Type B pancreatic cell (in vitro differentiated cells): ENCODE results near the gene RAB28. TPM values are rescaled to one million over a fixed set of nuclear protein-coding genes. Genes with fewer than 3 reads are reported as not detected.
"Not testable (repeated sequence)": the region's sequence is repeated elsewhere in the genome, so short reads cannot be mapped to it uniquely, and the experiment has no call there.

Source experiments
- DNase-seq: peaks from one replicate; pipeline ENCODE4 v3.0.0; 2021; ENCODE audit warnings: mixed read lengths; ENCODE audit not compliant: unreplicated experiment; ENCODE audit errors: extremely low spot score
- H3K27ac Mint-ChIP-seq: 2 replicates; pipeline ENCODE4 v1.8.0; 2021; ENCODE audit warnings: mild to moderate bottlenecking, mixed read lengths
- H3K27me3 Mint-ChIP-seq: 2 replicates; pipeline ENCODE4 v1.8.0; 2021; ENCODE audit warnings: mixed read lengths
- H3K36me3 Mint-ChIP-seq: 2 replicates; pipeline ENCODE4 v1.8.0; 2021; ENCODE audit warnings: mixed read lengths
- H3K4me1 Mint-ChIP-seq: one replicate; pipeline ENCODE4 v1.8.0; 2021; ENCODE audit warnings: mixed read lengths; ENCODE audit not compliant: unreplicated experiment
- H3K4me3 Mint-ChIP-seq: 2 replicates; pipeline ENCODE4 v1.8.0; 2021; ENCODE audit warnings: mild to moderate bottlenecking, mixed read lengths
- H3K9me3 Mint-ChIP-seq: 2 replicates; pipeline ENCODE4 v1.8.0; 2021; ENCODE audit warnings: mixed read lengths
- total RNA-seq: library from RNA; stranded (reverse); gene quantifications from 2 replicates; pipeline ENCODE4 v1.2.1, GENCODE V29; 2021; ENCODE audit warnings: low replicate concordance
- TF ChIP-seq, protein P1 (sequence below): fragments of 200-600 bp; sonication (generic); conservative IDR thresholded peaks from 2 replicates; pipeline ENCODE4 v1.5.0; 2021; ENCODE audit warnings: antibody characterized with exemption, mild to moderate bottlenecking

Gene RAB28
- total RNA-seq, 1 donor from 2014 or later = 20.8 TPM

DNA sequence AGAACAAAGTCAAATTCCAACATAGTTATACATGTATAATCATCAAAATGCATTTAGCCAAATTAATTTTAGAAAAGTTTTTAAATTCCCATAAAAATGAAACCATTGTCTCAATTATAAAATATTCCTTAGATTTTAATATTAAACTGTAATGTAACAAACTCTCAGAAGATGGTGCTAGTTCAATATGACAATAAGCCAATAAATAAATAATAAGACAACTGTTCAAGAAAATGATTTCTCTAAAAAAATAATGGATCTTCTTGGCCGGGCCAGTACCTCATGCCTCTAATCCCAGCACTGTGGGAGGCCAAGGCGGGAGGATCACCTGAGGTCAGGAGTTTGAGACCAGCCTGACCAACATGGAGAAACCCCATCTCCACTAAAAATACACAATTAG lies 80.3 kb downstream of the RAB28 start:
- no peak overlapping the region for H3K27ac Mint-ChIP-seq
- TF ChIP-seq, protein P1, sequence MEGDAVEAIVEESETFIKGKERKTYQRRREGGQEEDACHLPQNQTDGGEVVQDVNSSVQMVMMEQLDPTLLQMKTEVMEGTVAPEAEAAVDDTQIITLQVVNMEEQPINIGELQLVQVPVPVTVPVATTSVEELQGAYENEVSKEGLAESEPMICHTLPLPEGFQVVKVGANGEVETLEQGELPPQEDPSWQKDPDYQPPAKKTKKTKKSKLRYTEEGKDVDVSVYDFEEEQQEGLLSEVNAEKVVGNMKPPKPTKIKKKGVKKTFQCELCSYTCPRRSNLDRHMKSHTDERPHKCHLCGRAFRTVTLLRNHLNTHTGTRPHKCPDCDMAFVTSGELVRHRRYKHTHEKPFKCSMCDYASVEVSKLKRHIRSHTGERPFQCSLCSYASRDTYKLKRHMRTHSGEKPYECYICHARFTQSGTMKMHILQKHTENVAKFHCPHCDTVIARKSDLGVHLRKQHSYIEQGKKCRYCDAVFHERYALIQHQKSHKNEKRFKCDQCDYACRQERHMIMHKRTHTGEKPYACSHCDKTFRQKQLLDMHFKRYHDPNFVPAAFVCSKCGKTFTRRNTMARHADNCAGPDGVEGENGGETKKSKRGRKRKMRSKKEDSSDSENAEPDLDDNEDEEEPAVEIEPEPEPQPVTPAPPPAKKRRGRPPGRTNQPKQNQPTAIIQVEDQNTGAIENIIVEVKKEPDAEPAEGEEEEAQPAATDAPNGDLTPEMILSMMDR = no peak
- no peaks in the 10 kb centered on the region for H3K9me3 Mint-ChIP-seq
- peaks cover 20% of the 10 kb centered on the region for H3K36me3 Mint-ChIP-seq
- no peak overlapping the region for H3K4me3 Mint-ChIP-seq
- no peaks in the 10 kb centered on the region for H3K27me3 Mint-ChIP-seq
- DNase-seq = no peak
- no peaks in the 10 kb centered on the region for H3K4me1 Mint-ChIP-seq

DNA sequence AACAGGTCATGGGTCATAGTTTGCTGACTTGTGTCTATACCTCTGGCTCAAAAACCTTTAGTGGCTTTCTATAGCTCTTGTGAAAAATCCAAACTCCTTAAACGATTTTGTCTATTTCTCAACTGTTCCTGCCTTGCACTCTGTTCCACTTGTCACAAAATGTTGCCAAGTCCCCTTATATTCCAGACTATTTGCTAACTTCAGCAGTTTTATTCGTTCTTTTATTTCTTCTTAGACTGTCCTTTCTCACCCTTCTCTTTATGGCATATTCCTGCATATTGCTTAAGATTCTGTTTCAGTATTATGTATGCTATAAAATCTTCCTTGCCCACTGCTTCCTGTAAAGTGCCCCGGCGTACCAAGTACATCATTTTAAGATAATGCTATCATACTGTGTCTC lies 80.8 kb downstream of the RAB28 start:
- no peaks in the 10 kb centered on the region for H3K9me3 Mint-ChIP-seq
- peaks cover 19% of the 10 kb centered on the region for H3K36me3 Mint-ChIP-seq
- no peaks in the 10 kb centered on the region for H3K27me3 Mint-ChIP-seq
- H3K27ac Mint-ChIP-seq = no peak overlapping the region
- TF ChIP-seq, protein P1 = no peak
- no peak for DNase-seq
- no peak overlapping the region for H3K4me3 Mint-ChIP-seq
- H3K4me1 Mint-ChIP-seq = no peaks in the 10 kb centered on the region

DNA sequence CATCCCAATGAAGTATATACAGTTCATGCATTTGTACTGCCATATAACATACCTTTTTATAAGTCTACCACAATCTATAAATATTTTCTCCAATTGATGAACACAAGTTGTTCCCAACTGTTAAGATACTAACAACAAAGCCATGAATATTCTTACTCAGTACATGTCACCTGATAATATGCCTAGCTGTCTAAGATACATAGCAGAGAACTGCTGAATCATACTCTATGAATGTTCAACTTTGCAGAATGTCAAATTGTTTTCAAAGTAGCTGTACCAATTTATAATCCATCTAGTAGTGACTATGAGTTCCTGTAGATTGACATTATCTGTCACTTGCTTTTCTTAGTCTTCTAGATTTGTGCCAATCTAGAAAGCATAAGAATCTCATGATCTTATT lies 84.9 kb downstream of the RAB28 start:
- H3K4me3 Mint-ChIP-seq = no peak overlapping the region
- no peaks in the 10 kb centered on the region for H3K9me3 Mint-ChIP-seq
- peaks cover 4% of the 10 kb centered on the region for H3K36me3 Mint-ChIP-seq
- no peaks in the 10 kb centered on the region for H3K27me3 Mint-ChIP-seq
- TF ChIP-seq, protein P1 = no peak
- H3K27ac Mint-ChIP-seq = no peak overlapping the region
- peaks cover 14% of the 10 kb centered on the region for H3K4me1 Mint-ChIP-seq
- no peak for DNase-seq

DNA sequence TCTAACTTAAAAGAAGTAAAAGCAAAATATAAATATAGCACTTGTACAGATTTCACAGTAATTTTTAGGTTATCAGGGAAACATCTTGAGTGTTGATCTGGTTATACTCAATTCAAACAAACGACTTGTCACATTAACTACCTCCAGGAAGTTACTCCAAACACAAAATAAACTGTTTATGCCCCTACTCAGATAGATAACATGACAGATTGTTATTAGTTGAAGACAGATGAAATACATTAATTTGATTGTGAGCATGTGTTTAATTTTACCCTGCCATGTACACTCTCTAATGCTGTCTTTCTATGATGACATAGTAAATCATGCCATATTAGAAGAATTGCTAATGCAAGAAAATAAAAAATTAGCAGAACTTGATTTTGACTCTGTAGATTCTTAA lies 88.0 kb downstream of the RAB28 start:
- Mint-ChIP-seq H3K4me3 (no peak overlapping the region), H3K27ac (no peak overlapping the region), H3K9me3 (no peaks in the 10 kb centered on the region), H3K36me3 (peaks cover 13% of the 10 kb centered on the region), H3K4me1 (peaks cover 14% of the 10 kb centered on the region), H3K27me3 (no peaks in the 10 kb centered on the region)
- DNase-seq = no peak
- TF ChIP-seq, protein P1 = no peak

DNA sequence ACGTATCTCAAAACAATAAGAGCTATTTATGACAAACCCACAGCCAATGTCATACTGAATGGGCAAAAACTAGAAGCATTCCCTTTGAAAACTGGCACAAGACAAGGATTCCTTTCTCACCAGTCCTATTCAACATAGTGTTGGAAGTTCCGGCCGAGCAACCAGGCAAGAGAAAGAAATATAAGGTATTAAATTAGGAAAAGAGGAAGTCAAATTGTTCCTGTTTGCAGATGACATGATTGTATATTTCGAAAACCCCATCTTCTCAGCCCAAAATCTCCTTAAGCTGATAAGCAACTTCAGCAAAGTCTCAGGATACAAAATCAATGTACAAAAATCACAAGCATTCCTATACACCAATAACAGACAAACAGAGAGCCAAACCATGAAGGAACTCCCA lies 94.2 kb downstream of the RAB28 start:
- H3K27ac Mint-ChIP-seq, H3K27me3 Mint-ChIP-seq, H3K4me3 Mint-ChIP-seq, DNase-seq, H3K9me3 Mint-ChIP-seq, H3K4me1 Mint-ChIP-seq: not testable (repeated sequence)
- peaks cover 29% of the 10 kb centered on the region for H3K36me3 Mint-ChIP-seq

DNA sequence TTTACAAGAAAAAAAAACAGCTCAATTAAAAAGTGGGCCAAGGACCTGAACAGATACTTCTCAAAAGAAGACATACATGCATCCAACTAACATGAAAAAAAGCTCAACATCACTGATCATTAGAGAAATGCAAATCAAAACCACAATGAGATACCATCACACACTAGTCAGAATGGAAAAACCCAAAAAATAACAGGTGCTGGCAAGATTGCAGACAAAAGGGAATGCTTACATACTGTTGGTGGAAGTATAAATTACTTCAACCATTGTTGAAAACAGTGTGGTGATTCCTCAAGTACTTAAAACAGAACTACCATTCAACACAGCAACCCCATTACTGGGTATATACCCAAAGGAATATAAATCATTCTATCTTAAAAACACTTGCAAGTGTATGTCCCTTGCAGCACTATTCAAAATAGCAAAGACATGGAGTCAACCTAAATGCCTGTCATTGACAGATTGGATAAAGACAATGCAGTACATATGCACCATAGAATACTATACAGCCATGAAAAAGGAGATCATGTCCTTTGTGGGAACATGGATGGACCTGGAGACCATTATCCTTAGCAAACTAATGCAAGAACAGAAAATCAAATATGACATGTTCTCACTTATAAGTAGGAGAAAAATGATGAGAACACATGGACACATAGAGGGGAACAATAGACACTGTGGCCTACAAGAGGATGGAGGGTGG lies 97.6 kb downstream of the RAB28 start:
- TF ChIP-seq, protein P1 = no peak
- no peaks in the 10 kb centered on the region for H3K9me3 Mint-ChIP-seq
- no peaks in the 10 kb centered on the region for H3K27me3 Mint-ChIP-seq
- no peak overlapping the region for H3K4me3 Mint-ChIP-seq
- H3K4me1 Mint-ChIP-seq = no peaks in the 10 kb centered on the region
- DNase-seq = no peak
- H3K27ac Mint-ChIP-seq = no peak overlapping the region
- H3K36me3 Mint-ChIP-seq = peaks cover 24% of the 10 kb centered on the region
